Natural killer cell (primary cell): ENCODE results near the gene CACNG4. TPM values are rescaled to one million over a fixed set of nuclear protein-coding genes. Genes with fewer than 3 reads are reported as not detected.

Source experiments
- ATAC-seq, 3 donors: fragments of 150-1000 bp in 2 of 3; fragments of 200-7000 bp in 1 of 3; cut with Tn5 transposase; 1 replicate in 1 of 3; 2 replicates in 2 of 3; pipeline ENCODE4 v1.10.0; 2021; ENCODE audit warnings: mild to moderate bottlenecking in 2 of 3, moderate library complexity in 2 of 3
- DNase-seq, 2 donors: peaks; one replicate each; pipeline versions ENCODE4 v3.0.0 to v3.0.0-alpha.2; 2013 to 2021; ENCODE audit warnings: mixed read lengths in 1 of 2
- H3K27ac ChIP-seq: one replicate; pipeline ENCODE4 v1.5.1; 2013; ENCODE audit warnings: mild to moderate bottlenecking, low read length
- H3K27me3 ChIP-seq: one replicate; pipeline ENCODE4 v1.6.1; 2013; ENCODE audit warnings: low read length; ENCODE audit not compliant: control insufficient read depth, insufficient read depth
- H3K36me3 ChIP-seq: one replicate; pipeline ENCODE4 v1.6.1; 2013; ENCODE audit warnings: low read length; ENCODE audit not compliant: control insufficient read depth, insufficient read depth
- H3K4me1 ChIP-seq: one replicate; pipeline ENCODE4 v1.6.1; 2013; ENCODE audit warnings: low read length; ENCODE audit not compliant: control insufficient read depth, insufficient read depth
- H3K4me3 ChIP-seq: one replicate; pipeline ENCODE4 v1.5.1; 2013; ENCODE audit warnings: low read length
- H3K9me3 ChIP-seq: one replicate; pipeline ENCODE4 v1.6.1; 2013; ENCODE audit warnings: low read length; ENCODE audit not compliant: control insufficient read depth, insufficient read depth
- H3K27ac Mint-ChIP-seq, 2 donors: one replicate each; pipeline ENCODE4 v1.8.0; 2022; ENCODE audit warnings: mild to moderate bottlenecking in 2 of 2, mixed read lengths in 2 of 2, moderate library complexity in 1 of 2
- H3K27me3 Mint-ChIP-seq, 2 donors: one replicate each; pipeline ENCODE4 v1.8.0; 2022; ENCODE audit warnings: low read depth in 2 of 2, mixed read lengths in 2 of 2
- H3K36me3 Mint-ChIP-seq: one replicate; pipeline ENCODE4 v1.8.0; 2022; ENCODE audit warnings: mixed read lengths
- H3K4me1 Mint-ChIP-seq, 2 donors: one replicate each; pipeline ENCODE4 v1.8.0; 2022; ENCODE audit warnings: mixed read lengths in 2 of 2
- H3K4me3 Mint-ChIP-seq: one replicate; pipeline ENCODE4 v1.8.0; 2022; ENCODE audit warnings: mild to moderate bottlenecking, moderate library complexity, mixed read lengths
- H3K9me3 Mint-ChIP-seq, 2 donors: one replicate each; pipeline ENCODE4 v1.8.0; 2022; ENCODE audit warnings: mixed read lengths in 2 of 2
- CTCF ChIP-seq: fragments of 200-600 bp; IDR thresholded peaks from one replicate; pipeline ENCODE4 v1.8.0; 2022; ENCODE audit warnings: antibody characterized with exemption
- WGBS: methylation state at CpG from one replicate; pipeline ENCODE4 v1.1.7; 2013; ENCODE audit warnings: missing lambda C conversion rate; ENCODE audit not compliant: insufficient coverage; 5-methylcytosine and 5-hydroxymethylcytosine counted together
- intact Hi-C: fragments of 100-400 bp; cut with micrococcal nuclease; formaldehyde crosslinking; loops from one replicate; pipeline ENCODE4 v1.14.2; 2022
- total RNA-seq, 4 donors: library from RNA; stranded (reverse); fragments of 120-200 nt in 1 of 4; gene quantifications; one replicate each; pipeline versions ENCODE4 v1.2.3 to v1.2.4, GENCODE V29; 2013 to 2022

The CACNG4 gene
- total RNA-seq, 3 donors from 2014 or later (not counting 1 experiment from before 2014, with no cell fraction given), result not detected

- Histone ChIP-seq H3K4me3 (no peak overlapping the region), H3K36me3 (no peaks in the 10 kb centered on the region), H3K4me1 (no peaks in the 10 kb centered on the region), H3K9me3 (no peaks in the 10 kb centered on the region), H3K27ac (no peak overlapping the region), H3K27me3 (no peaks in the 10 kb centered on the region)
- H3K27ac Mint-ChIP-seq, result no peak overlapping the region
- TF ChIP-seq CTCF, result no peak
- no peak for ATAC-seq
- DNase-seq, result no peak
- peaks cover 0 to 5% of the 10 kb centered on the region in 2 donors for H3K27me3 Mint-ChIP-seq
- H3K4me1 Mint-ChIP-seq, result no peaks in the 10 kb centered on the region
- no peaks in the 10 kb centered on the region for H3K36me3 Mint-ChIP-seq
- no peaks in the 10 kb centered on the region for H3K9me3 Mint-ChIP-seq
- no peak overlapping the region for H3K4me3 Mint-ChIP-seq
- intact Hi-C loops, result no loop called here
- WGBS, result 92% methylated on average over 9 of the region's 9 CpGs
Measured at GRCh38 chr17:67033613-67034012, 69.1 kb downstream of the CACNG4 start.

- peaks cover 0 to 5% of the 10 kb centered on the region in 2 donors for H3K27me3 Mint-ChIP-seq
- 73% methylated on average over 11 of the region's 11 CpGs for WGBS
- no peaks in the 10 kb centered on the region for H3K36me3 Mint-ChIP-seq
- Histone ChIP-seq H3K4me1 (no peaks in the 10 kb centered on the region), H3K27me3 (no peaks in the 10 kb centered on the region), H3K36me3 (no peaks in the 10 kb centered on the region), H3K4me3 (no peak overlapping the region), H3K9me3 (no peaks in the 10 kb centered on the region), H3K27ac (no peak overlapping the region)
- H3K9me3 Mint-ChIP-seq, result no peaks in the 10 kb centered on the region
- no peaks in the 10 kb centered on the region for H3K4me1 Mint-ChIP-seq
- intact Hi-C loops, result no loop called here
- TF ChIP-seq CTCF, result no peak
- DNase-seq (no peak), ATAC-seq (no peak)
- no peak overlapping the region for H3K27ac Mint-ChIP-seq
- no peak overlapping the region for H3K4me3 Mint-ChIP-seq
Measured at GRCh38 chr17:67035131-67036083, 70.9 kb downstream of the CACNG4 start.

GRCh38 chr17:67038861-67039365 is 74.4 kb downstream of the CACNG4 start:
- Mint-ChIP-seq H3K27me3 (peaks cover 0 to 5% of the 10 kb centered on the region in 2 donors), H3K9me3 (no peaks in the 10 kb centered on the region), H3K27ac (no peak overlapping the region), H3K4me3 (no peak overlapping the region), H3K4me1 (no peaks in the 10 kb centered on the region), H3K36me3 (no peaks in the 10 kb centered on the region)
- no peak overlapping the region for H3K27ac ChIP-seq
- 75% methylated on average over 5 of the region's 5 CpGs for WGBS
- H3K9me3 ChIP-seq, result no peaks in the 10 kb centered on the region
- H3K4me3 ChIP-seq, result no peak overlapping the region
- intact Hi-C loops, result no loop called here
- ATAC-seq, result no peak
- DNase-seq, result no peak
- TF ChIP-seq CTCF, result no peak
- no peaks in the 10 kb centered on the region for H3K27me3 ChIP-seq
- H3K36me3 ChIP-seq, result no peaks in the 10 kb centered on the region
- no peaks in the 10 kb centered on the region for H3K4me1 ChIP-seq
